ENCODE measurements around the gene RAPGEF2. TPM values are rescaled to one million over a fixed set of nuclear protein-coding genes. Genes with fewer than 3 reads are reported as not detected.
"Not testable (repeated sequence)": the region's sequence is repeated elsewhere in the genome, so short reads cannot be mapped to it uniquely, and the experiment has no call there.

The RAPGEF2 gene
- total RNA-seq, 1 donor from 2014 or later: 56.4 TPM

DNA sequence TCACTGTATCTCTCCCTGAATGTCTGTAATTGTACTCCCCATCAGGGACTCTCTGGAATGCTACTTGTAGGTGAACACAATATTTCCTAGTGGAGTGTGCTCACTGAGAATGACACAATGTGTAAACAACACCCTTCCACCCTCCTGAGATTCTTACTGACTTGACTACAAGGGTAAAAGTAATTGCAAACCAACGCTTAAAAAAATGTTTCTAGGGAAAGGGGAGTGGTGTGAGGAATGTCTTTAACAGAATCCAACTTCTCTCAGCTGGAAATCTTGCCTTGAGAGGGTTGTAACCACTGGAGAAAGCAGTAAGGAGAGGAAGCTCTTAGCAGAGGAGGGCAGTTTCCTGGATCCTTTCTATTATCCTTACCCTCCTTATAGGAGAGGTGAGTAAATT, 5.1 kb upstream of the RAPGEF2 start:
- DNase-seq (ENCODE audit: low spot score): no peak

DNA sequence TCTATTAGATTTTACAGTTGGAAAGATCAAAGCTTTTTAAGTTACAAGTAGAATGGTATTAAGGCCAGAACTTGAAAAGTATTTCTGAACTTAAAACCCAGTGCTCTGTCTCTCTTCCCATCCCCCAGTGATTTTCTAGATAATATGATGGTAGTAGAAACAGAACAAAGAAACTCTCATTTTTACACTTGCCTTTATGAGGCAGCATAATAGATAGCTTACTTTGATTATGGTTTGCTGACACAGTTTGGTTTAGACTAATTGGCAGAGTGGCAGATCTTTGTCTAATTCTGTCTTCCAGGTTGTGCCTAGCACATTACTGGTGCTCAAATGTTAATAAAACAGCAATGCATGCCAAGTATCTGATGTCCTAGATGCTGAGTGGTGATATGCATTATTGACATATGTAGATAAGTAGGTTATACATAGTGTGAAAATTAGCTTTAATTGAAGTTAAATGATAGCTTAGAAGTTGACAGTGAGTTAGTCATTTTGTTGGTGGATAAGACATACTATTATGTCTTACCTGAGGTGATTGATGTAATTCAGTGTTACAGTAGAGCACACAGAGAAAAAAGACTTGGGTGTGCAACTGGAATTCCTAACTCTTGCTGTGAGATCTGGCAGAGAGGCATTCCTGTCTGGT, 4.3 kb upstream of the RAPGEF2 start:
- no peak for DNase-seq (ENCODE audit: low spot score)

DNA sequence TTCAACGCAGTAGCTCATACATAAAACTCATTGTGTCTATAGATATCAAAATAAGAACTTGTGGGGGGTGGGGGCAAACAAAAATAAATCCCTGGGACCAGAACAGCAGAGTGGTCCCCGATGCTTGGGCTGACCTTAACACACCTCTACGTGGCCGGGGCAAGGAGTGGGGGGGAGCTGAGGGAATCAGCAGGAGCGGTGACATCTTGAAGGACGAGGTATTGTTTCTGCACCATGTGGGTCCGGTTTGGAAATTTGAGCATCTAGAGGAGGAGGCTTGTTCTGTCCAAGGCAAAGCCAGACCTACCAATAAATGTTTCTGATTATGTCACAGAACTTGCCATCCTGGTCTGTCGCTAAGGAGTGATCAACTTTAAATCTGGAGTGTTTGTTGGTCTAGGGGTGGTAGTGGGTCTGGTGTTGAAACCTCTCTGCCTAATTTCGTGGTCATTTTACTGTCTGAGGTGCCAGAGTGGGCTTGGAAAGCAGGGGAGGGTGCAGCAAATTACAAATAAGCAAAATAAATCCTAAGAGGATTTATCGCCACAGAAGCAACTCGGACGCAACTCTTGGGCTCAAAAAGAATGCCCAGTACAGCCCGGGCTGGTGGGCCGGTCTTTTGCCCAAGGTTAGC, 774 bp upstream of the RAPGEF2 start:
- DNase-seq (ENCODE audit: low spot score): no peak

DNA sequence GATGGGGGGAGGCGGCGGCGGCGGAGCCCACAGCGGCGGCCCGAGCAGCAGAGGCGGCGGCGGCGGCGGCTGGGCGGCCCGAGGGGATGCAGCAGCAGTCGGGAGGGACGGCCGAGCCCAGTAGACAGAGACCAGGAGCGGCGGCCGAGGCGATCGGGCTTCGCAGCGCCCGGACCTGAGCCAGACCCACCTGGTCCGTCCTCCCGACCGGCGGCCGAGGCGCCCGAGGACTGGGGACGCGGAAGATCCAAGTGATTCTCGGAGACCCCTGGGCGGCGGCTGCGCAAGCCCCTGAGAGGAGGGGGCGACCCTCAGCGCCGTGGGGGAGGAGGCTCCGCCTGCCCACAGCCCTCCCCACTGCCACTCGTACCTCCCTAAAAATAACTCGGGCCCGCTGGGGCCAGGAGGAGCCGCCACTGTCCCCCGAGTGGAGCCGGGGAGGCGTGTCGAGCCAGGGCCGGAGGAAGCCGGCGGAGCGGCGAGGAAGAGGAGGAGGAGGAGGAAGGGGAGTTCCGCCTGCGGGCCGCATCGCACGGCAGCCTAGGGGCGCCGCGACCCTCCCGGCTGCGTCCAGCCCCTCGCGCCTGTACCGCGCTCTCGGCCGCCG, 608 bp downstream of the RAPGEF2 start:
- peak; percentile 64 for DNase-seq (ENCODE audit: low spot score)

GRCh38 chr4:159104694-159105414, 2.0 kb downstream of the RAPGEF2 start:
- no peak for DNase-seq (ENCODE audit: low spot score)

DNA sequence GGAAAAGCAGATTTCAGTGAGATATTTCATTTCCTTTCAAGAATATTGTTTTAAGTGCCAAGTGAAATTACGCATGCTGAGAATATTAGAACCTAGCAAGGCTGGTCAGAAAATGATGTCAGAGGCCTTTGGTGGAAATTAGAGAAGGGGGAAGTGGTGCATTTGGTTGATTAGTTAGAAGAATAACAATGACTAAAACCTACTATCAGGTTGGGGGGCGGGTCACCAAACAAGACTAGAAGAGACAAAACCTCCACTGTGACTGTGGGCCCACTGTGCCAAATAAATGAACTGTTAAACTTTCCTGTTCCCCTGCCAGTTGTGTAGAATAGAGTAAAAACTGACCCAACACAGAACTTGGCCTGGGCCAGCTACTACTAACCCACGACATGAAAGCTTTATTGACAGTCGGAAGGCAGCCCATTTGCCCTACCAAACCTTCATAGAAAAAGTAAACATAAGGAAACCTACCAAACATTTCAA, 2.9 kb downstream of the RAPGEF2 start:
- no peak for DNase-seq (ENCODE audit: low spot score)

DNA sequence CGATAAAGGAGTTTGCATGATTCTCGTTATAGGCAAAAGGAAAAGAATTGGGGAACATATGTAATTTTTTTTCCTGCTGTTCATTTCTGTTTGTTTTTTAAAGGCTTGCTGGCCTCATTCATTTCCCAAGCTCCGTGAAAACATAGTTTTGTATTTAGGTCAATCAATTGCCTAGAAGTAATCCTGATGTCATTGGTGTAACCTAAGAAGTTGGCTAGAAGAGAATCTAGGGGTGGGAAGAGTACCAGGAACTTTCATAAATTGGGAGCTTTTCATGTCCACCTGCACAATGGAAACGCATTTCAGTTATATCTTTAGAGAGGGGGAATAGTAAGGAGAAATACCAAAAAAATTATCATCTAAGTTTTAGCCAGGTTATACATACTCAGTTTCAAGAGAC, 3.8 kb downstream of the RAPGEF2 start:
- DNase-seq (ENCODE audit: low spot score): no peak

- DNase-seq (ENCODE audit: low spot score): no peak
Measured at GRCh38 chr4:159107203-159107925, 4.5 kb downstream of the RAPGEF2 start.

DNA sequence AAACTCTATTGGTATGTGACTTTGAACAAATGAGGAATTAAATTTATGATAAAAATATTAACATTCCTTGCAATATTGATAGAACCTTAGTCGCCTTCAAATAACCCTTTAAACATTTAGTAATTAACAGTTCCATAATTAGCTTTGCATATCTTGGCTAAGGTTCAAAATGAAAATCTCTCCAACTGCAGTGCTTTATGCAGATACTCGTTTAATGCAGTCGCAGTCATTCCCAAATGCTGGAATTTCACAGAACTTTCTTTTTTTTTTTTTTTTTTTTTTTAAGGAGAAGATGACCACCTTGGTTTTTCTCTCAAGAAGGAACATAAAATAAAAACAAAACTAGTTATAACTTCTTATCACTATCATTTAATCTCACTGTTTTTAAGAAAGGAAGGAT, 5.2 kb downstream of the RAPGEF2 start:
- no peak for DNase-seq (ENCODE audit: low spot score)

- DNase-seq (ENCODE audit: low spot score): no peak
Measured at GRCh38 chr4:159110961-159111360, 8.1 kb downstream of the RAPGEF2 start.

GRCh38 chr4:159111416-159111815, 8.5 kb downstream of the RAPGEF2 start:
- DNase-seq (ENCODE audit: low spot score): no peak

- not testable (repeated sequence) for DNase-seq (ENCODE audit: low spot score)
Measured at GRCh38 chr4:159113366-159113765, 10.5 kb downstream of the RAPGEF2 start.

GRCh38 chr4:159116098-159116497, 13.2 kb downstream of the RAPGEF2 start:
- not testable (repeated sequence) for DNase-seq (ENCODE audit: low spot score)

DNA sequence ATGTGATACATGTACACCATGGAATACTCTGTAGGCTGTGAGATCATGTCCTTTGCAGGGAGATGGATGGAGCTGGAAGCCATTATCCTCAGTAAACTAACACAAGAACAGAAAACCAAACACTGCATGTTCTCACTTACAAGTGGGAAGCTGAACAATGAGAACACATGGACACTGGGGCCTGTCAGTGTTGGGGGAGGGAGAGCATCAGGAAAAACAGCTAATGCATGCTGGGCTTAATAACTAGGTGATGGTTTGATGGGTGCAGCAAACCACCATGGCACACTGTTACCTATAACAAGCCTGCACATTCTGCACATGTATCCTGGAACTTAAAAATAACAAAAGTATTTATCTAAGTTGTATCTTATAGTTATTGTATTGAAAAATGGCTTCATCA, 13.8 kb downstream of the RAPGEF2 start:
- not testable (repeated sequence) for DNase-seq (ENCODE audit: low spot score)

DNA sequence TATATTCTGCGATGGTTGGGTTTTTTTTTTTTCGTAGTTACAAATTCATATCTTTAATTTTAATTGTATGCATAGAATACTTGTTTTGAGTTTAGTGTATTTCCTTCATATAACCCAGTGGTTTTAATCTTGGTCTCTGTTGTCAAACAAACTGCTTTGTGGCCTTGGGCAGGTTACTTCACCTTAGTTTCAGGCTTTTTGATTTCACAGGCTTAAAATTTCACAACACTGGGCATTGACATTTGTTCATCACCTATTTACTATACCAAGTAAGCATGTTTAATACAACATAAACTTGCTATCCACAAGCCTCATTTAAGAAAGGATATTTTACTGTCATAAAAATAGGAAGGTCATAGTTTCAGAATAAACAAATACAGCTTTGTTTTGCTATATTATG, 14.7 kb downstream of the RAPGEF2 start:
- no peak for DNase-seq (ENCODE audit: low spot score)

GRCh38 chr4:159117968-159118367, 15.1 kb downstream of the RAPGEF2 start:
- no peak for DNase-seq (ENCODE audit: low spot score)

- DNase-seq (ENCODE audit: low spot score): no peak
Measured at GRCh38 chr4:159121371-159121770, 18.5 kb downstream of the RAPGEF2 start.

DNA sequence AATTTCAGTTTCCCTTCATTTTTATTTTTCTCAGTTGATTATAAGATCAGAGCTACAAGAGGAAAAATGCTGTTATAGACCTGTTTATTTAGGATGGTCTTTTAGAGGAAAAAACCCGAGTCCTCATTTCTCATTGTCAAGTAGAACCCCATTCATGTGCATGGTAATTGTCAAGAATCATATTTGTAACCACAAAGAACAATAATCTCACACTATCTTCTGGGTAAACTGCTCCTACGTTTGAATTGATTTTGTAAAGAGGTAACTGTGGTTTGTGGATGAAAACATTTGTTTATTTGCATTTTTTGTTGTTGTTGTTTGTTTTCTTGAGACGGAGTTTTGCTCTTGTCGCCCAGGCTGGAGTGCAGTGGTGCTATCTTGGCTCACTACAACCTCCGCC, 23.8 kb downstream of the RAPGEF2 start:
- DNase-seq (ENCODE audit: low spot score): no peak

GRCh38 chr4:159127745-159128518, 25.1 kb downstream of the RAPGEF2 start:
- DNase-seq (ENCODE audit: low spot score): no peak

DNA sequence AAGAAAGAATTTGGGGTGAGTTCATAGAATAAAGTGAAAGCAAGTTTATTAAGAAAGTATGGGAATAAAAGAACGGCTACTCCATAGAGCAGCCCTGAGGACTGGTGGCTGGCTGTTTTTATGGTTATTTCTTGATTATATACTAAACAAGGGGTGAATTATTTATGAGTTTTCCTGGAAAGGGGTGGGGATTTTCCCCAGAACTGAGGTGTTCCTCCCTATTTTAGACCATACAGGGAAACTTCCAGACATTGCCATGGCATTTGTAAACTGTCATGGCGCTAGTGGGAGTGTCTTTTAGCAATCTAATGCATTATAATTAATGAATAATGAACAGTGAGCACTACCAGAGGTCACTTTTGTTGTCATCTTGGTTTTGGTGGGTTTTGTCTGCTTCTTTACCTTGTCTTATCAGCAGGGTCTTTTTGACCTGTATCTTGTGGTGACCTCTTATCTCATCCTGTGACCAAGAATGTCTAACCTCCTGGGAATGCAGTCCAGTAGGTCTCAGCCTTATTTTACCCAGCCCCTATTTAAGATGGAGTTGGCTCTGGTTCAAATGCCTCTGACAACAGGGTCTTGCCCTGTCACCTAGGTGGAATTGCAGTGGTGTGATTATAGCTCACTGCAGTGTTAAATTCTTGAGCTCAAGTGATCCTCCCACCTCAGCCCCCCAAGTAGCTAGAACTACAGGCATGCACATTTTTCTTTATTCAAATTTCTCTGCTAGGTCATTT, 27.1 kb downstream of the RAPGEF2 start:
- DNase-seq (ENCODE audit: low spot score): no peak

Data from ureter (tissue), 1 donor.